CD8-positive, alpha-beta memory T cell (primary cell): ENCODE measurements around the gene DDAH1. TPM values are rescaled to one million over a fixed set of nuclear protein-coding genes. Genes with fewer than 3 reads are reported as not detected.

Experiments used
- CTCF ChIA-PET: fragments of 350-600 bp; sonication (Branson Sonifier 250); formaldehyde crosslinking; loops from one replicate; lab custom pipeline; 2021; ENCODE audit warnings: antibody characterized with exemption; lab: Charles Lee
- POLR2A ChIA-PET: fragments of 350-600 bp; sonication (Branson Sonifier 250); formaldehyde crosslinking; loops from one replicate; lab custom pipeline; 2021; ENCODE audit warnings: antibody characterized with exemption; lab: Charles Lee
- DNase-seq, 5 donors: peaks; one replicate each; pipeline versions ENCODE4 v3.0.0 to v3.0.0-alpha.2; 2020 to 2022; ENCODE audit warnings: mixed read lengths in 1 of 5
- H3K27ac ChIP-seq: one replicate; pipeline ENCODE4 v1.7.0; 2013; ENCODE audit warnings: low read depth, mild to moderate bottlenecking, low read length, moderate library complexity
- H3K27me3 ChIP-seq: 2 replicates; pipeline ENCODE4 v1.7.0; 2013; ENCODE audit warnings: low read length, mild to moderate bottlenecking; ENCODE audit not compliant: insufficient read depth, poor library complexity, severe bottlenecking
- H3K36me3 ChIP-seq: 2 replicates; pipeline ENCODE4 v1.7.0; 2013; ENCODE audit warnings: mild to moderate bottlenecking, low read length, moderate library complexity; ENCODE audit not compliant: insufficient read depth
- H3K4me1 ChIP-seq: 2 replicates; pipeline ENCODE4 v1.7.0; 2013; ENCODE audit warnings: mild to moderate bottlenecking, low read length, moderate library complexity; ENCODE audit not compliant: insufficient read depth
- H3K4me3 ChIP-seq: 2 replicates; pipeline ENCODE4 v1.7.0; 2013; ENCODE audit warnings: mild to moderate bottlenecking, low read length
- H3K9me3 ChIP-seq: 2 replicates; pipeline ENCODE4 v1.7.0; 2013; ENCODE audit warnings: mild to moderate bottlenecking, low read length
- H3K27ac Mint-ChIP-seq, 8 donors: one replicate each; pipeline ENCODE4 v1.8.0; 2020 to 2021; ENCODE audit warnings: mixed read lengths in 8 of 8, mild to moderate bottlenecking in 6 of 8, inconsistent platforms in 3 of 8, moderate library complexity in 3 of 8
- H3K27me3 Mint-ChIP-seq, 2 donors: one replicate each; pipeline ENCODE4 v1.8.0; 2020 to 2021; ENCODE audit warnings: mixed read lengths in 2 of 2, mild to moderate bottlenecking in 1 of 2, moderate library complexity in 1 of 2
- H3K36me3 Mint-ChIP-seq, 3 donors: one replicate each; pipeline ENCODE4 v1.8.0; 2020 to 2021; ENCODE audit warnings: mixed read lengths in 3 of 3, inconsistent platforms in 1 of 3, mild to moderate bottlenecking in 1 of 3
- H3K4me1 Mint-ChIP-seq, 3 donors: one replicate each; pipeline ENCODE4 v1.8.0; 2020 to 2021; ENCODE audit warnings: mixed read lengths in 3 of 3, inconsistent platforms in 1 of 3, mild to moderate bottlenecking in 1 of 3
- H3K4me3 Mint-ChIP-seq, 7 donors: one replicate each; pipeline ENCODE4 v1.8.0; 2020 to 2021; ENCODE audit warnings: mixed read lengths in 7 of 7, mild to moderate bottlenecking in 6 of 7, moderate library complexity in 4 of 7, inconsistent platforms in 2 of 7
- H3K9me3 Mint-ChIP-seq, 5 donors: one replicate each; pipeline ENCODE4 v1.8.0; 2020 to 2022; ENCODE audit warnings: mixed read lengths in 5 of 5, mild to moderate bottlenecking in 3 of 5, moderate library complexity in 2 of 5, inconsistent platforms in 1 of 5
- polyA plus RNA-seq: library from polyadenylated mRNA; unstranded; fragments of 300-500 nt; fragmentation: Illumina TruSeq; gene quantifications from one replicate; pipeline ENCODE4 v1.2.3, GENCODE V29; 2021
- total RNA-seq, 2 experiments: library from RNA; stranded (reverse); gene quantifications; one replicate each; pipeline ENCODE4 v1.2.3, GENCODE V29; 2021

The DDAH1 gene
- total and polyA plus RNA-seq, 3 experiments from 2014 or later, result not detected

DNA sequence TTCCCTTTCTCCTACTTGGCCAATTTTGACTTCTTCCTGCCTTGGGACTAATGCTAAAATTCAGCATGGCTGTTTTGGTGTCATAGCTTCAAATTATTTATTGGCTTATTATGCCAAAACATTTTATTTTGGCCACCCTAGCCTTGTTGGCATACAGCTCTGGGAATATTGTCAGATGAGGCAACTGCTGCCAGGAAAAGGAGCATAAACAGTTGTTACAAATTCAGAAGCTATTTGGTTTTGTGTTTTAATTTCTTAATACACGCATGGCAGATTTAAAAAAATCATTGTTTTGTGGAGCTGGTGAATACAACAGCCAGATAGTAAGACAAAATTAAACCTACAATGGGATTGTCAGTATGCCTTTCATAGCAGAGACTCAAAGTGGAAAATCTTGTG lies 121.7 kb downstream of the DDAH1 start:
- no peak overlapping the region for H3K4me3 Mint-ChIP-seq

GRCh38 chr1:85342207-85342606 lies 122.8 kb downstream of the DDAH1 start:
- Histone ChIP-seq H3K4me1 (no peaks in the 10 kb centered on the region), H3K4me3 (no peak overlapping the region), H3K27me3 (no peaks in the 10 kb centered on the region), H3K9me3 (no peaks in the 10 kb centered on the region), H3K27ac (no peak overlapping the region), H3K36me3 (no peaks in the 10 kb centered on the region)
- no peak for DNase-seq
- Mint-ChIP-seq H3K4me1 (no peaks in the 10 kb centered on the region), H3K9me3 (peaks cover 0 to 3% (median 0%) of the 10 kb centered on the region in 5 donors), H3K36me3 (no peaks in the 10 kb centered on the region), H3K4me3 (no peak overlapping the region), H3K27me3 (peaks cover 11 to 43% of the 10 kb centered on the region in 2 donors), H3K27ac (no peak overlapping the region)
- POLR2A ChIA-PET, result no interaction called here
- CTCF ChIA-PET, result no interaction called here

More for the DNA sequence above, 121.7 kb downstream of the DDAH1 start:
- Mint-ChIP-seq H3K9me3 (peaks cover 0 to 3% (median 3%) of the 10 kb centered on the region in 5 donors), H3K27ac (no peak overlapping the region), H3K4me1 (no peaks in the 10 kb centered on the region), H3K36me3 (no peaks in the 10 kb centered on the region), H3K27me3 (peaks cover 11 to 43% of the 10 kb centered on the region in 2 donors)
- H3K27me3 ChIP-seq, result no peaks in the 10 kb centered on the region
- no peak overlapping the region for H3K4me3 ChIP-seq
- POLR2A ChIA-PET, result no interaction called here
- H3K27ac ChIP-seq, result no peak overlapping the region
- no peaks in the 10 kb centered on the region for H3K9me3 ChIP-seq
- H3K4me1 ChIP-seq, result no peaks in the 10 kb centered on the region
- DNase-seq, result no peak
- CTCF ChIA-PET, result interaction anchor here (0.6 kb wide), 1 partner anchor 449 kb away, joined by 4 read pairs; no protein-coding TSS in a partner anchor
- no peaks in the 10 kb centered on the region for H3K36me3 ChIP-seq

GRCh38 chr1:85340427-85340826 lies 124.5 kb downstream of the DDAH1 start:
- no peaks in the 10 kb centered on the region for H3K9me3 Mint-ChIP-seq
- H3K4me3 Mint-ChIP-seq, result no peak overlapping the region
- CTCF ChIA-PET, result no interaction called here
- no peaks in the 10 kb centered on the region for H3K4me1 Mint-ChIP-seq
- no peak overlapping the region for H3K4me3 ChIP-seq
- no peaks in the 10 kb centered on the region for H3K36me3 ChIP-seq
- no peaks in the 10 kb centered on the region for H3K9me3 ChIP-seq
- peaks cover 11 to 43% of the 10 kb centered on the region in 2 donors for H3K27me3 Mint-ChIP-seq
- no peaks in the 10 kb centered on the region for H3K4me1 ChIP-seq
- no peaks in the 10 kb centered on the region for H3K27me3 ChIP-seq
- POLR2A ChIA-PET, result no interaction called here
- H3K36me3 Mint-ChIP-seq, result no peaks in the 10 kb centered on the region
- no peak for DNase-seq
- no peak overlapping the region for H3K27ac ChIP-seq
- H3K27ac Mint-ChIP-seq, result no peak overlapping the region

- ChIA-PET POLR2A (no interaction called here), CTCF (interaction anchor here (0.7 kb wide), 1 partner anchor 8 kb away, joined by 3 read pairs; no protein-coding TSS in a partner anchor)
- no peak overlapping the region for H3K27ac ChIP-seq
- no peak overlapping the region for H3K4me3 ChIP-seq
- Mint-ChIP-seq H3K27me3 (peaks cover 11 to 43% of the 10 kb centered on the region in 2 donors), H3K27ac (no peak overlapping the region), H3K4me3 (no peak overlapping the region), H3K36me3 (no peaks in the 10 kb centered on the region), H3K9me3 (no peaks in the 10 kb centered on the region), H3K4me1 (peaks cover 2 to 4% (median 3%) of the 10 kb centered on the region in 3 donors)
- no peaks in the 10 kb centered on the region for H3K9me3 ChIP-seq
- no peak for DNase-seq
- H3K36me3 ChIP-seq, result no peaks in the 10 kb centered on the region
- H3K27me3 ChIP-seq, result no peaks in the 10 kb centered on the region
- no peaks in the 10 kb centered on the region for H3K4me1 ChIP-seq
Observed at GRCh38 chr1:85339656-85340399, 125.1 kb downstream of the DDAH1 start.

GRCh38 chr1:85339089-85339488 lies 125.9 kb downstream of the DDAH1 start:
- H3K27ac ChIP-seq, result no peak overlapping the region
- CTCF ChIA-PET, result interaction anchor here (0.7 kb wide), 1 partner anchor 9 kb away, joined by 3 read pairs; no protein-coding TSS in a partner anchor
- Mint-ChIP-seq H3K9me3 (peaks cover 0 to 4% (median 1%) of the 10 kb centered on the region in 5 donors), H3K27ac (no peak overlapping the region), H3K4me1 (peaks cover 3 to 8% (median 6%) of the 10 kb centered on the region in 3 donors), H3K4me3 (no peak overlapping the region), H3K36me3 (peaks cover 0 to 2% (median 0%) of the 10 kb centered on the region in 3 donors), H3K27me3 (peaks cover 11 to 40% of the 10 kb centered on the region in 2 donors)
- H3K4me3 ChIP-seq, result no peak overlapping the region
- no peak for DNase-seq
- H3K9me3 ChIP-seq, result no peaks in the 10 kb centered on the region
- no peaks in the 10 kb centered on the region for H3K36me3 ChIP-seq
- POLR2A ChIA-PET, result no interaction called here
- H3K27me3 ChIP-seq, result no peaks in the 10 kb centered on the region
- H3K4me1 ChIP-seq, result no peaks in the 10 kb centered on the region

GRCh38 chr1:85334962-85335361 lies 130.0 kb downstream of the DDAH1 start:
- H3K27ac ChIP-seq, result no peak overlapping the region
- Mint-ChIP-seq H3K4me3 (no peak overlapping the region), H3K9me3 (peaks cover 9 to 20% (median 13%) of the 10 kb centered on the region in 5 donors), H3K4me1 (peaks cover 3 to 8% (median 6%) of the 10 kb centered on the region in 3 donors), H3K36me3 (peaks cover 0 to 17% (median 2%) of the 10 kb centered on the region in 3 donors), H3K27me3 (peaks cover 9 to 23% of the 10 kb centered on the region in 2 donors), H3K27ac (no peak overlapping the region)
- H3K4me3 ChIP-seq, result no peak overlapping the region
- H3K4me1 ChIP-seq, result no peaks in the 10 kb centered on the region
- POLR2A ChIA-PET, result no interaction called here
- no peak for DNase-seq
- H3K27me3 ChIP-seq, result no peaks in the 10 kb centered on the region
- no peaks in the 10 kb centered on the region for H3K36me3 ChIP-seq
- H3K9me3 ChIP-seq, result no peaks in the 10 kb centered on the region
- CTCF ChIA-PET, result no interaction called here

DNA sequence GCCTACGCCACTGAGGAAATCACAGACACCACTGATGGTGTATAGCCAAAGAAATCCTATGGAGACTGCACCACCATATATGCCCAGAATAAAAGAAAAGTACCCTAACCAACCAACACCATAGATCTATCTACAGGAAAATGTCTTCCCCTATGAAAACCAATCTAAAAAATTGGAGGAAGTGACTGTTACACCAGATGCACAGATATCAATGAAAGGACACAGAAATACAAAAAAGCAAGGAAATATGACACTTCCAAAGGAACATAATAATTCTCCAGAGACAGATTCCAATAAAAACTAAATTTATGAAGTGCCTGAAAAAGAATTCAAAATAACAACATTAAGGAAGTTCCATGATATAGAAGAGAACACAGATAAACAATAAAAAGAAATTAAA lies 131.8 kb downstream of the DDAH1 start:
- H3K4me1 ChIP-seq, result no peaks in the 10 kb centered on the region
- CTCF ChIA-PET, result no interaction called here
- H3K36me3 ChIP-seq, result no peaks in the 10 kb centered on the region
- Mint-ChIP-seq H3K36me3 (peaks cover 0 to 17% (median 2%) of the 10 kb centered on the region in 3 donors), H3K27ac (no peak overlapping the region), H3K9me3 (peaks cover 9 to 20% (median 13%) of the 10 kb centered on the region in 5 donors), H3K4me1 (peaks cover 3 to 8% (median 6%) of the 10 kb centered on the region in 3 donors), H3K4me3 (no peak overlapping the region), H3K27me3 (peaks cover 9 to 19% of the 10 kb centered on the region in 2 donors)
- H3K4me3 ChIP-seq, result no peak overlapping the region
- no peak for DNase-seq
- no peak overlapping the region for H3K27ac ChIP-seq
- no peaks in the 10 kb centered on the region for H3K9me3 ChIP-seq
- POLR2A ChIA-PET, result no interaction called here
- no peaks in the 10 kb centered on the region for H3K27me3 ChIP-seq

DNA sequence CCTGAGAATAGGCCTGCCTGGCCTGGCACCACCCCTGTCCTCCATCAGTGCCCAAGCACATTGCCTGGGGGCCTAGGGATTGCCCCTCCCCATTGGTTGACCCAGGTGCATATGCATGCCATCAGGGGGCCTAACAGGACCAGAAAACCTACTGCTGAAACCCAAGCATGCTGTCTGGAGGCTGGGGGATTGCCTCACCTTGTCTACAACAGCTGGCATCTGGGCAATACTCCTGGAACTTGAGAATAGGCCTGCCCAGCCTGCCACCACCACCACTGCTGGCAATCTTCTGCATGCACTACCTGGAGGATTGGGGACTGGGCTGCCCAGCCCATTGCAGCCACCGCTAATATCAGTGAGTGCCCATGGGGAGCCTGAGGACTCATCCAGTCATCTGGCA lies 132.4 kb downstream of the DDAH1 start:
- CTCF ChIA-PET, result no interaction called here
- H3K27me3 ChIP-seq, result no peaks in the 10 kb centered on the region
- Mint-ChIP-seq H3K36me3 (peaks cover 0 to 17% (median 2%) of the 10 kb centered on the region in 3 donors), H3K27ac (no peak overlapping the region), H3K9me3 (peaks cover 9 to 20% (median 13%) of the 10 kb centered on the region in 5 donors), H3K4me3 (no peak overlapping the region), H3K27me3 (peaks cover 9 to 23% of the 10 kb centered on the region in 2 donors), H3K4me1 (peaks cover 3 to 8% (median 6%) of the 10 kb centered on the region in 3 donors)
- no peaks in the 10 kb centered on the region for H3K36me3 ChIP-seq
- H3K4me3 ChIP-seq, result no peak overlapping the region
- POLR2A ChIA-PET, result no interaction called here
- no peak overlapping the region for H3K27ac ChIP-seq
- DNase-seq, result no peak
- no peaks in the 10 kb centered on the region for H3K9me3 ChIP-seq
- no peaks in the 10 kb centered on the region for H3K4me1 ChIP-seq
